Keratinocyte (primary cell): ENCODE data around the gene ACKR3. TPM values are rescaled to one million over a fixed set of nuclear protein-coding genes. Genes with fewer than 3 reads are reported as not detected.

Experiments used
- DNase-seq: peaks from one replicate; pipeline ENCODE4 v3.0.0-alpha.2; 2011; ENCODE audit warnings: low read depth, missing footprints, low spot score
- FAIRE-seq: peaks from 2 replicates; lab custom pipeline; 2011; peaks lifted over from hg19 to GRCh38; lab: Jason Lieb, UNC
- H2AFZ ChIP-seq: 2 replicates; pipeline ENCODE4 v1.6.0; 2012; ENCODE audit warnings: low read length, control low read depth, inconsistent platforms; ENCODE audit not compliant: control insufficient read depth
- H3K27ac ChIP-seq: 2 replicates; pipeline ENCODE4 v1.5.1; 2011; ENCODE audit warnings: low read length; ENCODE audit not compliant: control insufficient read depth, insufficient read depth
- H3K27me3 ChIP-seq: 3 replicates; pipeline ENCODE4 v1.6.0; 2011; ENCODE audit warnings: low read length; ENCODE audit not compliant: control insufficient read depth, insufficient read depth; ENCODE audit errors: extremely low read depth
- H3K36me3 ChIP-seq, 2 experiments: 2 replicates in 1 of 2; 3 replicates in 1 of 2; pipeline ENCODE4 v1.5.1; 2011; ENCODE audit warnings: low read length in 2 of 2, mild to moderate bottlenecking in 1 of 2; ENCODE audit not compliant: control insufficient read depth in 2 of 2, insufficient read depth in 2 of 2; ENCODE audit errors: extremely low read depth in 1 of 2
- H3K4me1 ChIP-seq: 3 replicates; pipeline ENCODE4 v1.5.1; 2011; ENCODE audit warnings: low read length; ENCODE audit not compliant: control insufficient read depth, insufficient read depth; ENCODE audit errors: extremely low read depth
- H3K4me2 ChIP-seq: 3 replicates; pipeline ENCODE4 v1.6.0; 2011; ENCODE audit warnings: low read depth, low read length; ENCODE audit not compliant: control insufficient read depth, insufficient read depth; ENCODE audit errors: extremely low read depth
- H3K4me3 ChIP-seq, 3 experiments: fragments of 200-600 bp in 1 of 3; sonication (generic) in 1 of 3; 2 replicates in 2 of 3; 3 replicates in 1 of 3; pipeline ENCODE4 v1.5.1; 2011 to 2016; ENCODE audit warnings: low read length in 3 of 3, mild to moderate bottlenecking in 3 of 3, control low read depth in 2 of 3, inconsistent platforms in 1 of 3, low read depth in 1 of 3, mixed read lengths in 1 of 3, mixed run types in 1 of 3, moderate library complexity in 1 of 3; ENCODE audit not compliant: control insufficient read depth in 2 of 3, insufficient read depth in 2 of 3; ENCODE audit errors: extremely low read depth in 1 of 3
- H3K79me2 ChIP-seq: 2 replicates; pipeline ENCODE4 v1.6.0; 2012; ENCODE audit warnings: low read length; ENCODE audit not compliant: control insufficient read depth, insufficient read depth
- H3K9ac ChIP-seq: 3 replicates; pipeline ENCODE4 v1.6.0; 2011; ENCODE audit warnings: low read length; ENCODE audit not compliant: control insufficient read depth, insufficient read depth; ENCODE audit errors: extremely low read depth
- H3K9me1 ChIP-seq: 3 replicates; pipeline ENCODE4 v1.6.0; 2011; ENCODE audit warnings: low read length; ENCODE audit not compliant: control insufficient read depth, insufficient read depth; ENCODE audit errors: extremely low read depth
- H3K9me3 ChIP-seq: 2 replicates; pipeline ENCODE4 v1.5.1; 2012; ENCODE audit warnings: low read depth, low read length; ENCODE audit not compliant: control insufficient read depth
- H4K20me1 ChIP-seq: 3 replicates; pipeline ENCODE4 v1.6.0; 2011; ENCODE audit warnings: low read length; ENCODE audit not compliant: control insufficient read depth, insufficient read depth; ENCODE audit errors: extremely low read depth
- CTCF ChIP-seq, 3 experiments: IDR thresholded peaks in 1 of 3; conservative IDR thresholded peaks in 1 of 3; optimal IDR thresholded peaks in 1 of 3; 2 replicates in 2 of 3; 3 replicates in 1 of 3; pipeline versions ENCODE3 to v1.5.1; 2011; ENCODE audit warnings: low read length in 3 of 3, mild to moderate bottlenecking in 3 of 3, moderate library complexity in 2 of 3, control low read depth in 1 of 3, inconsistent platforms in 1 of 3; ENCODE audit not compliant: insufficient read depth in 2 of 3; ENCODE audit errors: extremely low read depth in 1 of 3
- EZH2 ChIP-seq: IDR thresholded peaks from one replicate; pipeline ENCODE4 v1.6.1; 2012; ENCODE audit warnings: inconsistent platforms, mild to moderate bottlenecking, low read length, moderate library complexity
- dilution Hi-C: fragments of 300-500 bp; cut with MboI; formaldehyde crosslinking; loops from one replicate; pipeline ENCODE4 v1.7.0; 2020; ENCODE audit warnings: low sequenced_read_pairs; ENCODE audit not compliant: extremely low pct_ligation_motif_present
- polyA plus RNA-seq, 5 experiments: library from polyadenylated mRNA; depleted of rRNA in 3 of 5; stranded (reverse) in 3 of 5; stranded (forward) in 1 of 5; unstranded in 1 of 5; fragments of >200 nt; gene quantifications; 1 replicate in 1 of 5; 2 replicates in 3 of 5; 3 replicates in 1 of 5; pipeline versions ENCODE4 v1.2.1 to v1.2.3, GENCODE V29; 2011 to 2012; ENCODE audit warnings: missing spikeins in 2 of 5, low read depth in 1 of 5, low replicate concordance in 1 of 5

The ACKR3 gene
- polyA plus RNA-seq, 1 donor (not counting 4 experiments of a cell fraction or from before 2014, with no cell fraction given) = 29.4 TPM

DNA sequence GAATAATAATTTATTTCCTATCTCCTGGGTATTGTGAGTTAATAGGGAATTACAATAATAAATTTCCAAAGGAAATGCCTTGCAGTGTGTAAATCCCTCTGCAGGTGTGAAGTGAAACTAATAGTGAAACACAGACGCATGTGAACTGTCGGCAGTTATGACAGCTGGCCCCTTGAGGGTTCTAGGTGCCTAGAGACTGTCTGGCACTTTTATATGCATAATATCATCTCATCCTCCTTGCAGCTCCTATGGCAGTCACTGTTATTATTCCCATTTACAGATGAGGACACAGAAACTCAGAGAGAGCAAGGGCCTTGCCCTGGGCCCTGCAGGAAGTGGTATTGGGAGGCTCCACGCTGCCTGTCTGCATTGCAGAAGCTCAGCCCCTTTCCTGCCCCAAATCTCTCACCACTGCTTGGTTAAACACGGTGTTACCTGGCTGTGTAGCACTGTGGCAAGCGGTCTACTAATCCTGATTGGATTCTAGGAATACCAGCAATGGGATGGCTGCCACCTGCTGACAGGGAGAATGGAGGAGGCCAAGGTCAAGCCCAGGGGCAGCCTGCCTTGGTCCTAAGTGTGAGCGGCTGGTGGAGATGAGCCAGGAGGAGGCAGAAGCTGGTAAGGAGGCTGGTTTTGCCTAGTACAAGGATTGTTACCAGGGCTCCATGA, 32.8 kb upstream of the ACKR3 start:
- no peak overlapping the region for H3K4me2 ChIP-seq
- FAIRE-seq = no peak
- dilution Hi-C loops = no loop called here

DNA sequence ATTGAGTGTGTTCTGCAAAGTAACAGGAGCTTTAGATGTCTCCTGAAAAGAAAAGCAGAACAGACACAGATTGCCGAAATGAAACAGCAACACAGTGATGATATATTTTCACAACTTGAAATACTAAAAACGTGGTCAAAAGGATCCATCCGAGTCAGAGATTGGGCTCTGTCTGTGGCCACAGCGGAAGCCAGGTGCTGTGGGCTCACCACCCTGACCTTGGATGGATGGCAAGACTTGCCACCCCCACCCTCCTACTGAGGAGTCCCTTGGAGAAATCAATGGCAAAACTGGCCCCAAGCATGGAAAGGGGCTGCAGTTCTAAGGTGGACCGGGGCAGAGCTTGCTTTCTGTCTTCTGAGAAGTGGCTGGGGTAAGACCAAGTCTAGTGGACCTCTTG, 31.4 kb upstream of the ACKR3 start:
- DNase-seq (no peak), FAIRE-seq (no peak)
- Histone ChIP-seq H3K9me3 (no peaks in the 10 kb centered on the region), H3K79me2 (no peaks in the 10 kb centered on the region), H2AFZ (no peak overlapping the region), H4K20me1 (no peaks in the 10 kb centered on the region), H3K4me2 (no peak overlapping the region), H3K9me1 (no peaks in the 10 kb centered on the region), H3K27ac (no peak overlapping the region), H3K36me3 (no peaks in the 10 kb centered on the region), H3K27me3 (no peaks in the 10 kb centered on the region), H3K4me1 (peaks cover 8% of the 10 kb centered on the region), H3K4me3 (no peak overlapping the region), H3K9ac (no peak overlapping the region)
- dilution Hi-C loops = no loop called here
- TF ChIP-seq EZH2 = no peak
- no peak for TF ChIP-seq CTCF (optimal IDR thresholded peaks at IDR 0.05 in 1 of 3, IDR thresholded peaks at IDR 0.05 in 1 of 3, conservative IDR thresholded peaks at IDR 0.05 in 1 of 3; ENCODE audit: extremely low read depth in 1 of 3, insufficient read depth in 2 of 3, low read length in 3 of 3)

More for the DNA sequence above, 32.8 kb upstream of the ACKR3 start:
- Histone ChIP-seq H2AFZ (no peak overlapping the region), H4K20me1 (no peaks in the 10 kb centered on the region), H3K9me3 (no peaks in the 10 kb centered on the region), H3K79me2 (no peaks in the 10 kb centered on the region), H3K9me1 (no peaks in the 10 kb centered on the region), H3K27ac (no peak overlapping the region), H3K4me1 (peaks cover 9% of the 10 kb centered on the region), H3K4me3 (no peak overlapping the region), H3K27me3 (no peaks in the 10 kb centered on the region), H3K9ac (no peak overlapping the region), H3K36me3 (no peaks in the 10 kb centered on the region)
- DNase-seq = no peak
- TF ChIP-seq EZH2 (no peak), CTCF (optimal IDR thresholded peaks at IDR 0.05 in 1 of 3, IDR thresholded peaks at IDR 0.05 in 1 of 3, conservative IDR thresholded peaks at IDR 0.05 in 1 of 3; ENCODE audit: extremely low read depth in 1 of 3, insufficient read depth in 2 of 3, low read length in 3 of 3) (no peak)
